Activated CD4-positive, CD25-positive, alpha-beta regulatory T cell treated with anti-CD3 and anti-CD28 coated beads, Interleukin-2, amount 50 U/mL, for 16 hours (primary cell): ENCODE data around the gene ESRRG.

ENCODE experiments used
- DNase-seq: peaks from one replicate; pipeline ENCODE4 v3.0.0-alpha.2; 2020; ENCODE audit warnings: low read depth, low spot score

The ESRRG gene

DNA sequence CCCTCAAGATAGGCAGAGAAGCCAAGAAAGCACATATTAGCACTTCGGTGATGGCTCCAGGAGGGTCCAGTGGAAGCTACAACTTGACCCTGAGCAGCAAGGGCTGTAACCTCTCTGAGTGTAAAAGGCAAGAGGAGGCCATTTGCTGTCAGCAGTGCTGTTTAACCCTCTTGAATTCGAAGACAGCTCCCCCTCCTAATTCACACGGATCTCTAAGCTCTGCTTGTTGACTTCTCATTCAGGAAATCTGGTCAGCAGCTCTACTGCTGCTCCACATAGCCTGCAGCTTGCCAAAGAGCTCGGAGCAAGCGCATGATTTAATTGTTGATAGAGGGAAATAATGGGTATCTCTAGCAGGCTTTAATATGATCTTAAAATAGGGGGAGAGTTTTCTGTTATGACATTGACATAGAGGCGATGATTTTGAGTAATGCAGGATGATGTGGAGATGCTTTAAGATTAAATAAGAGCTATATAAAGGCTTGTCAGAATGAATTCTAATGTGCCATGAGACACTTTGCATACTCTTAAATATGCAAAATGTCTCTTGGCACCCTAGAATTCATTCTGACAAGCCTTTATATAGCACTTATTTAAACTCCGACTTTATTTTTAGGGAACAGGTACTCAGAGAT is 220.6 kb downstream of the ESRRG start:
- DNase-seq = no peak

DNA sequence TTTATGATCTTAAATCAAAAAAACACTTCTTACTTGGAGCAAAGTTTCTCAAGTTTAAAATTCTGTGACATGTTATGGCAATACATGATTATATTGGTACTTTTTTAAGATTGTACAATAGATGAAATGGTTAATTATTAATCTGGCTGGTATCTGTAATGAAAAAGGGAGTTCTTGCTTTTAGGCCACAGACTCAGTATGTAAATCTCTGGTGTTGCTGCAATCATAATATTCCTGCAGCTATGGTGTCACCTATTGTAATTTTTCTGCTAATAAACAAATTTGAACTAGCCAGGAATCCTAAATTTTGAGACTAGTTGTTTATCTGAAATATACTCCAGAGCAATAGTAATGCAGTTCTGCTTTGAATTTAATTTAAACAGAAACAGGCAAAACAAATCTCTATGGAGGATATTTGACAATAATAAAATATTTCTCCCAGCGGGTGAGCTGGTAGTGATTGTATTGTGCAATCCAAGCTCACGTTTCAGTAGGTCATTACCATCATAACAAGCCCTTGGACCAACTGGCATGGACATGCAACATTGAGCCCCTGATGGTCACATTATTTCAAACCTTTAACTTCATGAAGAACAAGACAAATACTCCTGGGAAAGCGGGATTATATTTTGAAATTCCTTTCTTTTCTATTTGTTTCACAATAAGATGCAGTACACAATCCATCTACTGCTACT is 222.8 kb downstream of the ESRRG start:
- DNase-seq = no peak

DNA sequence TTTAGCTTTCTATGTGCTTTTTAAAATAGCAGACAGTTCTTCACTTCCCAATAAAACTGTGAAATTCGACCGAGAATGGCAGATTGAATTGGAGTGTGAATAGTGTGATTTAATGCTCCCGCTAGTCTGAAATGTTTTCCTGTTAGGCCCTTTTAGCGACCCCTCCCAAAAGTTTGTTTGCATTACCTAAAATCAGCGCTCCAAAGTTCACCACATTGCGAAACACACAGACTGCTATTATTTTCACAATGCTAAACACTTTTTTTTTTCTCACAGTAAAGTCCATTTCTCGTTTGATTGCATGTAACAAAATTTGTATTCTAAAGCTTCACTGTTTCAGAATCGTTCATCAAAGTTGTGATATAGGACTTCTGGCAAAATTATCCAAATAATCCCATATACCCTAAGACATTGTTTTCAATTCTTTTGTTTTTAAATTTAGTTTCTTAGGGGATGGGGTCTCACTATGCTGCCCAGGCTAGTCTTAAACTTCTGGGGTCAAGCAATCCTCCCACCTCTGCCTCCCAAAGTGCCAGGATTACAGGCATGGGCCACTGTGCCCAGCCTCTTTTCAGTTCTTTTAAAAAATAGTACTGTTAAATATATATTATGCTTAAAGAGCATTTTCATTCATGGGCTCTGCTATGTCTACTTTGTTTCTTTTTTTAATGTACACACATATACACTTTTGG is 223.5 kb downstream of the ESRRG start:
- no peak for DNase-seq

DNA sequence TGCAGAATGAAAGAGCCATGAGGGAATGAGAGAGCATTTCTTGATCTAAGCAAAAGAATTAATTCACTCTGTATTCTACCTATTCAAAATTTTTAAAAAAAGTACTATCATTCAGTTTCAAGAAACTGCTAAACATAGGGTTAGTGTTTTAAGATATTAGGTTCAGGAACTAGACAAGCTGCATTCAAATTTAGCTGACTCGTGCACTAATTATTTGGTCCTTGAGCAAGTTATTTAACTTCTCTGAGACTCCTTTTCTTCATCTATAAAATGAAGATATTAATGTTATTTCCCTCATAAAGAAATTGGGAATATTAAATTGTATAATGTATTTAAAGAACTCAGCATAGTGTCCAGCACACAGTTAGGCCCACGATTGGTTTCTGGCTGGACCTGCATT is 225.0 kb downstream of the ESRRG start:
- DNase-seq = no peak

DNA sequence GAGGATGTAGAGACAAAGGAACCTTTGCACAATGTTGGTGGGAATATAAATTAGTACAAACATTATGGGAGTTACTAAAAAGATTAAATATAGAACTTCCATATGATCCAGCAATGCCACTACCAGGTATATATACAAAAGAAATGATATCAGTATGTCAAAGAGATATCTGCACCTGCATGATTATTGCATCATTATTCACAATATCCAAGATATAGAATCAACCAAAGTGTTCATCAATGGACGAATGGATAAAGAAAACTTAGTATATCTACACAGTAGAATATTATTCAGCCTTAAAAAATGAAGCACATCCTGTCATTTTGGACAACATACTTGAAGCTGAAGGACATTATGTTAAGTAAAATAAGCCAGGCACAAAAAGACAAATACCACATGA is 238.2 kb downstream of the ESRRG start:
- no peak for DNase-seq

DNA sequence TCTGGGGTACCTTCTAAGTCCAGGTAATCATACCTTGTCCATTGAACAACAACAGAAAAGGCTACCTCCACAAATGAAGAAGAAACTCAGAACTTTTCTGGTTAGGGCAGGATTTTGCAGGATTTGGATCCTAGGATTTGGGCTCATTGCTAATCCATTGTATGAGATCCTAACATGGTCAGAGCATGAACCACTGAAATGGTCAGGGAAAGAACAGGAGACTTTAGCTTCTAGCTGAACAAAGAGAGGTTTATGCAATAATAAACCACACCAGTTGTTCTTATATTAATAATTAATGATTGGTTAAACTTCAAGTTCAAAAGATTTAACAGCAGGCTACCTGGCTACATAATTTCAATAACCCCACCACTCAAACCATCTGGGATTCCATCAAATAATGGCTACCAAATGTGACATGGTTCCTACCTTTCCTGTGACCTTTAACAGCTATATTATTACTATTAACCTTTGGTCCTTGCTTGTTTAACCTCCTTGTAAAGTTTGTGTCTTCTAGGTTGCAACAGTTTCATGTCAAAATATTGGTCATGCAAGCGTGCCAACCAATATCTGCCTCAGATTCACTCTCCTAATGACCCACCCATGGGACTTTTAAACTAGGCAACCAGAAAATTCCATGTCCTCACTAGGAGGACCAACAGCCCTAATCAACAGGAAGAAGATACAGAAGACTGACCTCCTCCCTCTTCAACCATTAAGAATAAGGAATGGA is 239.4 kb downstream of the ESRRG start:
- no peak for DNase-seq

DNA sequence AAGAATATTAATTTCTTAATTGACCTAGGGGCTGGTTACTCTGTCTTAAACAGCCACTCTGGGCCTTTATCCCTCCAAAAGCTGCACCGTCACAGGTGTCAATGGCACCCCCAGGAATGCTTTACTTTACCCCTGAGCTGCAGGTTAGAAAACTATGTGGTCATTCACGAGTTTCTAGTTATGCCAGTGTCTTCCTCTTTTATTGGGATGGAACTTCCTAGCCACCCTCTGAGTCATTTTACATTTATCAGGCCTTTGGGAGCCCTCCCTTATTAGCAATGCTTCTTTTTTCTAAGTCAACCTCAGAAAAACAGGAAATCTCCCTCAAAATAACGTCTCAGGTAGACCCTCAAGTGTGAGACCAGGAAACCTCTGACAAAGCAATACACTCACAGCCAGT is 240.6 kb downstream of the ESRRG start:
- DNase-seq = no peak

DNA sequence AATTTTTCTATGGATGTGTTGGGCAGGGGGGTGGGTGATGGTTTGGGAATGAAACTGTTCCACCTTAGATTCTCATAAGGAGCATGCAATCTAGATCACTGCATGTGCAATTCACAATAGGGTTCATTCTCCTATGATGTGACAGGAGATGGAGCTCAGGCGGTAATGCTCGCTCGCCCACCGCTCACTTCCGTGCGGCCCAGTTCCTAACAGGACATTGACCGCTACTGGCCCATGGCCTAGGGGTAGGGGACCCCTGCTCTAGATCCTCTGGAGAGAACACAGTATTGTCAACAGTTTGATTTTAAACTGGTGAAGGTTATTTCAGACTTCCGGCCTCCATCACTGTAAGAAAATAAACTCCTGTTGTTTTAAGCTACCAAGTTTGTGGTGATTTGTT is 245.0 kb downstream of the ESRRG start:
- DNase-seq = no peak

DNA sequence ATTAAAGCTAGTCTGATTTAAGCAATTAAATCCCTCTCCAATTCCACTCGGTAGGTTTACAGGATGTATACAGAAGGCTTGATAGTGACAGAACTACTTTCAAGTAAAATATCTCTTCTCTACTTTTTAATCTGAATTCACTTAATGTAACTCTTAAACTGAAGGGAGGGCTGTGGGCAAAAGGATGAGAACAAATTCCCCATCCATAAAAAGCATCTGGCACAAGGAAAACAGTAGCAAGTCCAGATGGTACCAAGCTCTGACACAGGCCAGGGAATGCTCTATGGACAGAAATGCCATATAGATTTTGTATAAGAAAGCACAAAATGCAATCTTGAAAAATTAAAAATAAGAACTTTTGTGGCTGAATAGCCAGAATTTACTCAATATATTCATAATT is 246.9 kb downstream of the ESRRG start:
- no peak for DNase-seq

DNA sequence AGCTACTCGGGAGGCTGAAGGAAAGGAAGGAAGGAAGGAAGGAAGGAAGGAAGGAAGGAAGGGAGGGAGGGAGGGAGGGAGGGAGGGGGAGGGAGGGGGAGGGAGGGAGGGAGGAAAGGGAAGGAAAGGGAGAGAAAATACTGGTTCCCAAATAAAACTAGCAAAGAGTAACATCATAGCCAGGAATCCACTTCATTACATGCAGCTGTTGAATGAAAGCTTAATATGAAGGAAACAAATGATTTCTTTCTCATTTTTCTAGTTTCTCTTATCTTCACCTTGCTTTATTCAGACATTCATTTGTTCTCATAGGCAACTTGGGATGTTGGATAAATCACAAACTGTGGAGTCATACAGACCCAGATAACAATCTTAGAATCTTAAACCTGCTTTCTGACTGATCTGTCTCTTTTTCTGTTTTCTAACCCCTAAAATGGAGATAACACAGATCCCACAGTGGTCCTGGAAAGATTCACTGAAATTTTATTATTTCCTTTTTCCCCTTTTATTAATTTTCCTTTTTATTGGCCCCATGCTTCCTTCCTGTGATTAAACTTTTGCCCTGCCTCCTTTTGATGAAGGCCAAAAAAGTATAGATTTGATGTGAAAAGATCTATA is 247.5 kb downstream of the ESRRG start:
- DNase-seq = no peak

DNA sequence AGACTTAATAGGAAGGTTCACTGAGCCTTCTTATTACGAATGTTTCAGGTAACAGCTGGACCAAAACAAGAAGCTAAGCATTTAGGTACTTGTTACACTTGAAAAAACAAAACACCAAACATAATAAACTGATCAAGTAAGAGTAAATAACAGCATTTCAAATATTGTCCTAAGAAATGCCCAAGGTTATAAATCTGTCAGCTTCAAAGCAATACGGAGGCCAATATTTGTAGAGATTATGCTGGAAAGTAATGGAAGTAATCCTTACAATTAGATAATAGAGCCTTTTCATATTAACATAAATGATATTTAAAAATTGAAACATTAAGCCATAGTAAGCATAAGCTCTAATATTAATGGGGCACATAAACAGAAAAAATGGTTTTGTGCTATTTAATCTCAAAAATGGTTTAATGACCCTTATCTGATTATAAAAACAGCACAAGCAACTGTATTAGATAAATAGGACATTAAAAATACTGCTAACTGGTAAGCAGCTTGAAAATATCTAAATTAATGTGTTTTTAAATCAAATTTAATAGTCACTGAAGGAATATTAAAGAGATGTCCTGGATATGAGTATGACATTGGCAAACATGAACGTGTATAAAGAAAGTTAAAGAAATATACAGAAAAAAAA is 256.9 kb downstream of the ESRRG start:
- no peak for DNase-seq

DNA sequence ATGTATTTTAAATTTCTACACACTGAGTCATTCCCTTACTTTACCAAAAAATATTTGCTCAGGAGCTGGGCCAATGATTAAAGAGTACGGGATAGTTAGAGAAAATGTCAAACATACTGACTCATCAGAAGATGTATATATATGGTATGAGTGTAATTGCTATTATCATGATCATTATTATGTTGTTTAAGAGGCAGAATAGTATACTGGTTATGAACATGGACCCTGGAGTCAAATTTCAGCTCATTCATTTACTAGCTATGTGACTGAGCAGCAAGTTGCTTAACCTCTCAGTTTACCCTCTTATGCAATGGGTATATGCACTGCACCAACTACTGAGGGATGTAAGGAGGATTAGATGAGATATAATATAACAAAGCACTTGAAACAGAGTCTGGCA is 258.7 kb downstream of the ESRRG start:
- no peak for DNase-seq

DNA sequence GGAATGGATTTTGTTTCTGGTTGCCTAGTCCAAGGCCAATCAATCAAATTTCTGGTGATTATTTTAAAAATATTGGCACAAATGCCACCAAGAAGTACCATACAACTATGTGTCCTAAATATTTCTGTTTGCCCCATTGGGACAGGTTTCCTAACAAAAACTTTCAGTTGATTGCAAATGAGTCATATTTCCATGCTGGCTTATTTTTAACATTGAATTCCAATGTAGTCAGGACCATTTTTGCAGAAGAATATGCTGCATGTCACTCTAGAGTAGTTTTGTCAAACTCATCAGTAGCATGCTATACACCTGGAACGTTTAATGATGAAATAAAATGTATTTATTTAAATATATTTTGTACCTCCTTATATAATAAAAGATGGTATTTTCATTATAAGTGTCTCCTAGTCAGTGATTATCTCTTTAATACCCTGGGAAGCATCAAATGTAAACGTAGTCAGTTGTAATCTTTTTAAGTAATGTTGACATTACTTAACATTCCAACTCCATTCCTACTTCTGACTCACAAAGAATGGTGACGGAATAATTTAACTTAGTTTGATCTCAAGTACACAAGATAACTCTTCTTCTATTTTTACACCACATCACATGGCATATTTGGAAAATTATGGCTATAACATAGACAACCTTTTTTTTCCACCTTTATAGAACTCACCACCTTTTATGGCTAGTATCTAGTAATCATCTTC is 261.0 kb downstream of the ESRRG start:
- no peak for DNase-seq

DNA sequence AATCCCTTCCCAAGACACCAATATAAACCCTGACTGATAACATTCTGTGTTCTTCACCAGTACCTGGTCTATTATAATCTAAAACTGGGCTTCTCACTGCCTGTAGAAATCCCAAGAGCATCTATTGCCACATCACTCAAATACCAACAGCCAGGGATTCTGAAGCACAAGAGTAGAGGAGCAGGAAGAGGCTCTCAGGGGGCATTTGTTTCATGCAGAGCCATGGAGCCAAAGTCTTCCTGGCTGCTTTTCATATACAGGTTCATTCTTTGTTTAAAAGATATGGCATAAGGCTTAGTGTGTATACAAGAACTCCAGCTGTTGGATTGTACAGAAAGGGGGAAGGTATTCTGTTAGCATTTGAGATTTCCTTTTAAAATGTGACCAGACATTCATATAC is 261.8 kb downstream of the ESRRG start:
- DNase-seq = no peak

DNA sequence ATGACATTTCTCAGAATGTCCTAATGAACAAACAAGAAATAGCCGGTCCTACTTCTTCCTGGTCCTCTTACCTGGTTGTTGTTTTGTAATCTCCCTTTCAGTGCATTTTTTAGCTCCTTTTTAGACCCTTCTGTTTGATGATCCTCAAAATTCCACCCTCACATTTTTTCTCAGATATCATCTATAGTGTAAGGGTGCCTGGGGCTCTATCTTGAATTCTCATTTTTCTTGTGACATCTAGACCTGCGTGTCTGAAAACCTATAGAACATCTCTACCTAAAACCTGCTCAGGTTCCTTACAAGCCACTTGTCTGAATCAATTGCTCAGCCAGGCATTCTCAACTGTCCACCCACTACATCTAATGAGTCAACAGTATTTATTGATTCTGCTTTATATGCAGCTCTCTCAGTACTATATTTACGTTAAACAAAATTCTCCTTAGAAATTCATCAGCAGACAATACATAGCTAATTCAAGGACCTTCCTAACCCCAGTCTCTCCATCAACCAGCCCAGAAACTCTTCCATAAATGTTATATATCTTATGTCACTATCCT is 263.5 kb downstream of the ESRRG start:
- DNase-seq = no peak

DNA sequence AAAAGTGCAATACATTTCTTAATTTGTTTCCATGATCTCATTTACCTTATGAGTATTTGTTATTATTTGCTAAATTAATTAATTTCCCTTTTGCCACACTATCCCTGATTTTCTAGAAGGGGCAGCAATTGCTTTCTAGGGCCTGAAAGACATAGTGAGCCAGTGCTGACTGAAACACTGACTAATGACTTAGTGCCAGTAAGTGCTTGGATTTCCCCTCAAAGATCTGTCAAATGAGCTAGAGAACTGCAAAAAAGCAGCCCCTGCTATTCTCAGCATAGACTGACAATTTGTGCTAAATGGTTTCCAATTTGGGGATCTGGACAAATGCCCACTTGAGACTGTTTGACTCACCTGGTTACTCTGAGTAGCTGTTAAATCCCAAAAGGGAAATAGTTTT is 264.4 kb downstream of the ESRRG start:
- DNase-seq = no peak

DNA sequence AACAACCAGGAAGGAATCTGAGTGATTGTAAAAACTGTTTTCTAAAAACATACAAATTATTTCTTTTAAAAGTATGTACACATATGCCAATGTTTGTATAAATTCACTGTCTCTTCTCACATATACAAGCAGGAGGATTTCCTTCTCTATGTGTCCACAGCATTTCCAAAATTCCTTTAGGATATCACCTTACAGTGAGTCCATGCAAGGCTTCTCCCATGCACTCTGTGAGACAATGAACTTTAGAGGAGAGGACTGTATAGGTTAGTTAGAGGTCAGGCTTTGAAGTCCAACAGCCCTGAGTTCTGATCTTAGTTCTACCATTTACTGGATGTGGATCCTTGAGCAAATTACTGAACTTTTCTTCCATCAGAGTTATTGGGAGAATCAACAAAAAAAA is 265.9 kb downstream of the ESRRG start:
- DNase-seq = no peak

DNA sequence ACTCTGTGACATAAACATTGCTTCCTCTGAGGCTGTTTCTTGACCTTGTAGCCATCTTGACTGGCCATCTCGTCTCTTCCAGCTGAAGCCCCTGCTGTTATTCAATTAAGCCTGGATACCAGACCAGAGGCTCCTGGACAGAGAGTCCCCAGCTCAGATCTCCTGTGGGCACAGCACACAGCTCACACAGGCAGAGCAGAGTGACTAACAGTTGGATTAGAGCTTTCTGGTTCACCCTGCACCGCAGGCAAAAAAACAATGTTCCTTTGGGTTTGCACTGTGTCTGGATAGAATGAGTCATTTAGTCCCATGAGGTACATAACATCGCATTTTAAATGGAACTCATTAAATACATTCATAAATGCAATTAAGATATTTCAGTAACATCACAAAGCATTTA is 266.5 kb downstream of the ESRRG start:
- no peak for DNase-seq

DNA sequence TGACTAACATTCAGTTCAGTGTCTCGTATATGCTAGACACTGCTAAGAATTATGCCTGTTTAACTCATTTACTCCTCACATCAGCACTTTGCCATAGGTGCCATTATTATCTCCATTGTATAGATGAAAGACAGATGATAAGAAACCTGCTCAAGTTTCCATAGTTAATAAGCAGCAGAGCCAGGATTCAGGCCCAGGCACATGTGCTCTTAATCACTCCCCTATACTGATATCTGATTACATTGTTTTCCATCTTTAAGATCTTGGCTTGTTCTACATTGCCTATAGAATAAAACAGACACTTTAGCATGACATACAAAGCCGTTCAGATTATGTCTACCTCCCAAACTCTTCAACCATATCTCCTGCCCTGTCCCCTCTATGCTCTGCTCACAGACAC is 269.5 kb downstream of the ESRRG start:
- DNase-seq = no peak
